NCI-H510A (cell line): ENCODE results near the gene XPO4.
A peak's percentile ranks its signal among the peaks of the same experiment; 100 is the strongest.
"Not testable (repeated sequence)": the region's sequence is repeated elsewhere in the genome, so short reads cannot be mapped to it uniquely, and the experiment has no call there.

Experiments used
- DNase-seq: peaks from one replicate; lab custom pipeline; 2025; lab: John Stamatoyannopoulos, UW

Gene XPO4

DNA sequence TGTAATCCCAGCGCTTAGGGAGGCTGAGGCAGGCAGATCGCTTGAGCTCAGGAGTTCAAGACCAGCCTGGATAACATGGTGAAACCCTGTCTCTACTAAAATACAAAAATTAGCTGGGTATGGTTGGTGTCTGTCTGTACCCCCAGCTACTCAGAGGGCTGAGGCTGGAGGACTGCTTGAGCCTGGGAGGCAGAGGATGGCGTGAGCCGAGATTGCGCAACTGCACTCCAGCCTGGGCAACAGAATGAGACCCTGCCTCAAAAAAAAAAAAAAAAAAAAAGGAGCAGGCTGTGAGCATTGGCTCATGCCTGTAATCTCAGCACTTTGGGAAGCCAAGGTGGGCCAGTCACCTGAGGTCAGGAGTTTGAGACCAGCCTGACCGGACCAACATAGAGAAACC lies 12.0 kb downstream of the XPO4 start:
- DNase-seq, result not testable (repeated sequence)

- DNase-seq, result no peak
Observed at GRCh38 chr13:20882206-20882605, 20.3 kb downstream of the XPO4 start.

- no peak for DNase-seq
Observed at GRCh38 chr13:20877902-20878301, 24.6 kb downstream of the XPO4 start.

DNA sequence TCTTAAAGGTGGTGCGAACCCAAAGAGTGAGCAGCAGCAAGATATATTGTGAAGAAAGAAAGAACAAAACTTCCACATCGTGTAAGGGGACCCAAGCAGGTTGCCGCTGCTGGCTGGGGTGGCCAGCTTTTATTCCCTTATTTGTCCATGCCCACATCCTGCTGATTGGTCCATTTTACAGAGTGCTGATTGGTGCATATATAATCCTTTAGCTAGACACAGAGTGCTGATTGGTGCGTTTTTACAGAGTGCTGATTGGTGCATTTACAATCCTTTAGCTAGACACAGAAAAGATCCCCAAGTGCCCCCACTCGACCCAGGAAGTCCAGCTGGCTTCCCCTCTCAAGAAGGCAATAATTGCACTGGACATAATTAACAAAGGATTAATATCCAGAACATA lies 25.7 kb downstream of the XPO4 start:
- not testable (repeated sequence) for DNase-seq

DNA sequence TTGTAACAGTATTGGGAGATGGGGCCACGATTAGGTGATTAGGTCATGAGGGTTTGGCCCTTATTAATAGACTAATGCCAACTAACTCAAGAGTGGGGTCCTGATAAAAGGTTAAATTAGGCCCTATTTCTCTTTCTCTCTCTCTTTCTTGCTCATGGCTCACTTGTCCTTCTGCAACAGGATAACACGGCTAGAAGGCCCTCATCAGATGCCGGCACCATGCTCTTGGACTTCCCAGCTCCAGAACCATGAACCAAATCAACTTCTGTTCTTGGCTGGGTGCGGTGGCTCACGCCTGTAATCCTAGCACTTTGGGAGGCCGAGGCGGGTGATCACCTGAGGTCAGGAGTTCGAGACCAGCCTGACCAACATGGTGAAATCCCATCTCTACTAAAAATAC lies 28.1 kb downstream of the XPO4 start:
- DNase-seq, result not testable (repeated sequence)

- DNase-seq, result no peak
Observed at GRCh38 chr13:20873348-20873747, 29.2 kb downstream of the XPO4 start.

DNA sequence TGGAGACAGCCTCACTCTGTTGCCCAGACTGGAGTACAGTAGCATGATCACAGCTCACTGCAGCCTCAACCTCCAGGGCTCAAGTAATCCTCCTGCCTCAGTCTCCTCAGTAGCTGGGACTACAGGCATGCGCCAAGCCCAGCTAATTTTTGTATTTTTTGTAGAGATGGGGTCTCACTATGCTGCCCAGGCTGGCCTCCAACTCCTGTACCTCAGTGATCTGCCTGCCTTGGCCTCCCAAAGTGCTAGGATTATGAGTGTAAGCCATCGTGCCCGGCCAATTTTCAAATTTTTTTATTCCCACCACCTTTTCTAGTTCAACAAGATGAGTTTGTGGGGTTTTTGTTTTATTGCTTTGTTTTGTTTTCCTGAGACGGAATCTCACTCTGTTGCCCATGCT lies 31.7 kb downstream of the XPO4 start:
- DNase-seq, result no peak

DNA sequence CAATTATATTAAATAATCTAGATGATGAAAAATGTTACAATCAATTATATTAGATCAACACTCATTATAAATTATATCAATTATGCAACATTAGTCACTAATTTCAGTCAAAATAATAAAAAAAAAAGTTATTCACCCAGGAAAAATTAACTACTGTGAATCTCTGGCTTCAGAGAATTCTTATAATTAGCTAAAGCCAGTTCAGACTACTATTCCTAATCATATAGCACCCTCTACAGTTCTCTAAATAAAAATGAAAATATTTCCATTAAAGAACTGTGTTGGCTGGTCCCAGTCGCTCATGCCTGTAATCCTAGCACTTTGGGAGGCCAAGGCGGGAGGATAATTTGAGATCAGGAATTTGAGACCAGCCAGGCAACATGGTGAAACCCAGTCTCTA lies 33.0 kb downstream of the XPO4 start:
- no peak for DNase-seq

- no peak for DNase-seq
Observed at GRCh38 chr13:20867408-20867807, 35.1 kb downstream of the XPO4 start.

DNA sequence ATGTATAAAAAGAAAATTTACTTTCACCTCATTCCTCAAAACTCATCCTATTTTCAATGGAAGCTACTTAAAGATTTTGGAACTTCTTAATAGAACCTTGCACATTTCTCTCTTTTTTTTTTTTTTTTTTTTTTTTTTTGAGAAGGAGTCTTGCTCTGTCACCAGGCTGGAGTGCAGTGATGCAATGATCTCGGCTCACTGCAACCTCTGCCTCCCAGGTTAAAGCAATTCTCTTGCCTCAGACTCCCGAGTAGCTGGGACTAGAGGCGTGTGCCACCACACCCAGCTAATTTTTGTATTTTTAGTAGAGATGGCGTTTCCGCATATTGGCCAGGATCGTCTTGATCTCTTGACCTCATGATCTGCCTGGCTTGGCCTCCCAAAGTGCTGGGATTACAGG lies 40.9 kb downstream of the XPO4 start:
- not testable (repeated sequence) for DNase-seq

- DNase-seq, result no peak
Observed at GRCh38 chr13:20860844-20861243, 41.7 kb downstream of the XPO4 start.

GRCh38 chr13:20856650-20857049 lies 45.9 kb downstream of the XPO4 start:
- no peak for DNase-seq

GRCh38 chr13:20851844-20852402 lies 50.6 kb downstream of the XPO4 start:
- DNase-seq, result no peak

GRCh38 chr13:20848944-20849343 lies 53.6 kb downstream of the XPO4 start:
- DNase-seq, result no peak

GRCh38 chr13:20848203-20848602 lies 54.3 kb downstream of the XPO4 start:
- no peak for DNase-seq

DNA sequence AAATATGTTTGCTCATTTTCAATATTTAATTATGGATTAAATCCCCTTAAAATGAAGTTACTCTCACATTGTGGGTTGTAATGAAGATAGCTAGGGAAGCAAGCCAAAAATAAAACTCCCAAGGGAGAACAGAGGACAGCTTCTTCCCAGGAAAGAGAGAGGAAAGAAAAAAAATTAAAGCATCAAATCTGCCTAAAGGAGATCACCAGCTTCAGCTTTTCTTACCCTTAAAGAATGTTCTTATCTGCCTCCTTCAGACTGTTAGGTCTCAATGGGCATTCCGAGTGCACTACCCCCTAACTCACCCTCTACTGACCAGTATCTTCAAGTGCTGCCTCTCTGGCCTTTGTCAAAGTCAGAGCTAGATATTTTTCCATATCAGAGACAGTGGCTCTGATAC lies 55.2 kb downstream of the XPO4 start:
- no peak for DNase-seq

DNA sequence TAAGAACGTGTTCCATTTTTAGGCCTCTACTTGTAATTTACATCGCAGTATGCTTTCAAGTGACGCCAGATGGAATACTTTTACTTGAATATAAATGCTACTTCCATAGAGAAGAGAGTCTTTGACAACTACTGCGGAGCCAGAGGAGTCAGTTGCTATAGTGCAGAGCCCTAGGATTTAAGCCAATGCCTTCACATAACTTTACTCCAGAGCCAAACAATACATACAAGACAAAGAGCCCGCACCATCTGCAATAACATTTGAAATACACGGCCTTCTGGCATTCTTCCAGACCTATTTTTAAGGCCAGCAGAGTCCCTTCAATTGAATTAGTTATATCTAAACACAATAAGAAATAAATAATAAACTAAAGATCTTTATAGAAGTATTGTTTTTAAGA lies 59.4 kb downstream of the XPO4 start:
- DNase-seq, result no peak

DNA sequence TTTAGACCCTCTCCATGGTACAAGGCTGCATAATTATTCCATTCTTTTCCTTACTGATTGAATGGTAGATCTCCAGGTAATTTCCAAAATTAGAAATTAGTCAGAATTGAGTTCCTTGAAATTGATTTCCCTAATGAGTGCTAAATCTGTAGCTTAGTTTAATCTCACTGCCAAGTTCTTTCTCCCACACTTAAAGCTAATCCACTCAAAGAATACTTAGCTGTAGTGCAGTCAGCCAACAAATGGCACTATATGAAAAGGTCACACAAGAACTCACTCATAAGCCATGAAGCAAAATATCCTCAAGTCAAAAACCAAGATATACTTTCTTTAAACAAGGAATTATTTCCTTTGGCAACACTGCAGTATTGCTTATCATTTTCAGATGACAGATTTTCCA lies 62.0 kb downstream of the XPO4 start:
- no peak for DNase-seq

DNA sequence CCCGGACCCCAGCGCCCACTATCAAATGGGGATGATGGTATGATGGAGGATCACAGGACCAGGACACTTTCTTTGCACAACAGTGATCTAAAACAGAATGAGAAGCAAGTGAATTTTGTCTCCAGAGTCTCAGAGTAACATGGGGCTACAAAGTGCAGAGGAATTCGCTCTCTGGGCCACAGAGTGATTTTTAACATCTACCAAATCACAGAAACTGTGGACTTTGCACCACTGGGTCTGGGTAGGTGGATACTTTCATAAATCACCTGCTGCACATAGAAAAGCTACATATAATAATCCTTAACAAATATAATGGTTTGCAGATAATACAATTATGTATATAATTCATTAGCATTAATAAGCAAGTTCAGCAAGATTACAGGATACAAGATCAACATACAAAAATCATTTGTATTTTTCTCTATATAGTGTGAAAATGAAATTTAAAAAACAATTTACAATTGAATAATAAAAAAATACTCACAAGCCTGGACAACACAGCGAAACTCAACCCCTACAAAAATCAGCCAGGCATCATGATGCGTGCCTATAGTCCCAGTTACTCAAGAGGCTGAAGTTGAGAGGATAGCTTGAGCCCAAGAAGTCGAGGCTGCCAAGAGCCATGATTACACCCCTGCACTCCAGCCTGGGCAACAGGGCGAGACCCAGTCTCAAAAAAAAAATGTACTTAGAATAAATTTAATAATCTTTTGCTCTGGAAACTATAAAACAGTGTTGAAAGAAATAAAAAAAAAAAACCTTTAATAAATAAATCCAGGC lies 68.5 kb downstream of the XPO4 start:
- no peak for DNase-seq

DNA sequence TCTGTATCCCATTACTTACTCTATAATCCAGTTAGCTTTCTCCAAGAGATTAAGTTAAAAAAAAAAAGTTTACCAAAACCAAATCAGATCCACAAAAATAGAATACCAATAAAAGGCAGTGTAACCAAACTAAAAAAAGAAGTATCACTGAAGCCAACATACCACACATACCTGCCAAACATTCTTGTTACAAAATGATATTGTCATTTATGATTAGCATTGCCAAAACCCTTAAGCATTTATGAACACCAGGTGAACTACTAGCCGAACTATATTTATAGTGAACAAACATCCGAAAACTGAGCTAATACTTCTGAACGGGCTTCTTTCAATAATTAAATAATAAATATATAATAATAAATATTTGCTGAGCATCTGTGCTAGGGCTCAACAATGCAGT lies 69.7 kb downstream of the XPO4 start:
- no peak for DNase-seq

DNA sequence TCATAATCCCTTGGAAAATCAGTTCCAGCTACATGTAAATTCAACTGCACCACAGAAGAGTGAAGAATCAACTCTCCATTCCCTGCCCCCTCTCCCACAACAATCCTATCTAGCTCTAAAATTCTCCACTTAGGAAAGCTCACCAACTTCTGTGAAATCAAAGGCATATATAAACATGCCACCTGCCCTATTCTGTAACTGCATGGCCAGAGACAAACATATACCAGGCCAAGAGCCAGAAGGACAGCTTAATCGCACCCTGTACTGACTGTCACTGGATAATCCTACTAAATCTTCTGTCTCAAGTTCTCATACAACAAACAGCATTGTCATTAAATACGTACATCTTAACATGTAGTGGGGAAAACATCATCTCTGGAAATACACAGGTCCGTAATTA lies 70.6 kb downstream of the XPO4 start:
- DNase-seq, result no peak

DNA sequence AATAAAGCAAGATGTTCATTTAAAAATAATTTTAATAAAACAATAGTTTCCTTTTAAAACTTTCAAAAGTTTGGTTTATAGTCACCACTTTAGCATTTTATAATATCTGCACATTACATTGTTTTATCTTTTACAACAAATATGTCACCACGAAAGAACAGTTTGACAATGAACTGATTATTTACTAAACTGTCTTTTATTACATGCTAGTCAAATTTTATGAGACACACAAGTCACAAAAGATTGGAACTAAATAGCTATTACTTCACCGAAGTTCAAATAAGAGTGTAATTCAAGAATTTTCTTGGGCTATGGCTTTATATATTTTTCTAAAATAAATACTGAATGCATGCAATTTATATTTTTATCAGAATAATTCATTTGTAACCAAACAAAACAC lies 71.3 kb downstream of the XPO4 start:
- no peak for DNase-seq

DNA sequence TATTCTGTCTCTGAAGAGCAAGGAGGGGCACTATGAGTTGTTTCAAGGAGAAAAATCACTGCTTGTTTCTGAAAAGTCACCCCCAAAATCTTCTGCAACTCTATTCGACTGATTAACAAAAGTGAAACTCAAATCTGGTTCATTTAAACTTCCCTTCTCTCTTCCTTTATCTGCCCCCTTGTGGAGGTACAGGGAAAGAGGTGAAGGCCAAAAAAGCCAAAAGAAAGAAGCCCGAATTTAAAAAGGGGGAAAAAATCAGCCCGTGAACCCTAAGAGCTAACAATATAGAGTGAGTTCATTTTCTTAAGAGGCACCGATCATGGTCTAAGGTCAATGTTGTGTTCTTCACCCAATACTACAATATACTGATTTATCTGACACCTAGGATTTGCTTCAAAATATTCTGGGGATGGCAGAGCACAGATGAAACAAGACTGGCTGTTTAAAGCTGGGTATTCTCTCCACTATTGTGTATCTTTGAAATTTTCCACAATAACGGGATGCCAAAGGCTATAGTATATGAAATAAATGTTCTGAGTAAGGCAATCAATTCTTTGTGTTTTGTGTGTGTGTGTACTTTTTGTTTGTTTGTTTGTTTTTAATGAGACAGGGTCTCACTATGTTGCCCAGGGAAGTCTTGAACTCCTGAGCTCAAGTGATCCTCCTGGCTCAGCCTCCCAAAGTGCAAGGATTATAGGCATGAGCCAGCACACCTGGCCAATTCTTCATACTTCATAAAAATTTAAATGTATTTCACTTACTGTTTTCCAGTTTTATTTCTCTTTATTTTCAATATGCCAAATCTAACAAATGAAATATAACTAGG lies 73.8 kb downstream of the XPO4 start:
- DNase-seq, result peak; percentile 6
